Ammon's horn (tissue), 1 donor: ENCODE data around the gene TIMM17A.
A peak's percentile ranks its signal among the peaks of the same experiment; 100 is the strongest.

Experiments used
- DNase-seq: peaks from one replicate; pipeline ENCODE4 v3.0.0-alpha.2; 2016; ENCODE audit warnings: low spot score

Gene TIMM17A

GRCh38 chr1:201983380-201983805 lies 28.1 kb downstream of the TIMM17A start:
- DNase-seq: no peak

- no peak for DNase-seq
Measured at GRCh38 chr1:201984446-201984845, 29.1 kb downstream of the TIMM17A start.

- no peak for DNase-seq
Measured at GRCh38 chr1:201985355-201985754, 30.1 kb downstream of the TIMM17A start.

GRCh38 chr1:201988601-201989000 lies 33.3 kb downstream of the TIMM17A start:
- no peak for DNase-seq

- DNase-seq: no peak
Measured at GRCh38 chr1:201989354-201990128, 34.2 kb downstream of the TIMM17A start.

GRCh38 chr1:201990427-201990826 lies 35.1 kb downstream of the TIMM17A start:
- DNase-seq: no peak

- peak; percentile 66 for DNase-seq
Measured at GRCh38 chr1:201999625-202000238, 44.4 kb downstream of the TIMM17A start.

GRCh38 chr1:202002507-202002906 lies 47.2 kb downstream of the TIMM17A start:
- DNase-seq: no peak

GRCh38 chr1:202004711-202005110 lies 49.4 kb downstream of the TIMM17A start:
- DNase-seq: peak; percentile 49

- DNase-seq: no peak
Measured at GRCh38 chr1:202005958-202006357, 50.7 kb downstream of the TIMM17A start.

- no peak for DNase-seq
Measured at GRCh38 chr1:202007304-202007703, 52.0 kb downstream of the TIMM17A start.

- no peak for DNase-seq
Measured at GRCh38 chr1:202007805-202008489, 52.6 kb downstream of the TIMM17A start.

GRCh38 chr1:202009326-202010179 lies 54.2 kb downstream of the TIMM17A start:
- peak; percentile 86 for DNase-seq

GRCh38 chr1:202010180-202011015 lies 55.1 kb downstream of the TIMM17A start, which contains the start of gene ELF3:
TSS of gene ELF3 (plus strand) at chr1:202010587. CDS start at chr1:202011137, 550 bp downstream.
- DNase-seq: no peak

GRCh38 chr1:202011994-202012393 lies 56.7 kb downstream of the TIMM17A start:
- no peak for DNase-seq

GRCh38 chr1:202012544-202013478 lies 57.5 kb downstream of the TIMM17A start:
- no peak for DNase-seq

GRCh38 chr1:202013603-202014002 lies 58.3 kb downstream of the TIMM17A start:
- no peak for DNase-seq

- DNase-seq: no peak
Measured at GRCh38 chr1:202014060-202014459, 58.8 kb downstream of the TIMM17A start.

- DNase-seq: no peak
Measured at GRCh38 chr1:202014915-202015661, 59.8 kb downstream of the TIMM17A start.
